Measurements from ENCODE around the gene SPTBN2.

The SPTBN2 gene

DNA sequence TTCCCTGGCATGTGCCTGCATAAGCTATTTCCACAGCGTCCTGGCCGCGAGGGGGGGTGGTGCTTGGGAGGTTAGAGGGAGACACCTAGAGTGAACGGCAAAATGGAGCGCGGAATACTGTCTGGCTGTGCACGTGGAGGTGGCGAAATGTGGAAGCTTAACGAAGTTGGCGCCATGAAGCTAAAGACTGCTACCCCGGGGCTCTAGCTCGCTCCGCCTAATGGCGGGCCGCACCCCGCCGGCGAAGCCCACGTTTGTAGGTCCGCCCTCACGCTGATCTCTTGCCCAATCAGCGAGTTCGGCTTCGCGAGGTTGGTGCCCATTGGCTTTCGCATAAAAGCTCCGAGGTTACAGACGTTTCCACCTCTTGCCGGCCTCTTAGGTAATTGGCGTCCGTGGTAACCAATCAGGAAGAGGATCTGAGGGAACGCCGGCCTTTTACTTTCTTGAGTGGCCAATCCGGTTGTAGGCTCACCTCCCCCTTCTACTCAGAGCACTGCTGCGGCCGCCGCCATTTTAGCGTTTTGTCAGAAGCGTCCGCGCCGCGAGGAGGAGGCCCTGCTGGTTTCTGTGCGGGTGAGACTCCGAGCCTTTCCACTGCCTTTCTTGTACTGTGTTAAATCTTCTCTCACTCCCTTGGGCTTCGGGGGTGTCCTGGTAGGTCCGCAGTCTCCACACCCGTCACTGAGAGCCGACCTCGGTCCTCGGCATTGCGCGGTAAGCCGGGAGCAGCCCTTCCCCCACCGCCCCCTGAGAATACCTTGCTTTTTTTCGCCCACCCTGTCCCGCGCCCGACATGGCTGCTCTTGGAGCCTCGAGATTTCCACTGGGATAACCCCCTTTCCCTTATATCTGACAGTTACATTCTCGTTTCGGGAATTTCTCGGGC lies 90.6 kb downstream of the SPTBN2 start, which contains the start of gene RBM4:
Gene RBM4 (plus strand): TSS at position 527 of the 889 bp plus-strand sequence. CDS start 1,009 bp downstream, outside the sequence.
- DNase-seq (ENCODE audit: low read depth), result peak; percentile 87

DNA sequence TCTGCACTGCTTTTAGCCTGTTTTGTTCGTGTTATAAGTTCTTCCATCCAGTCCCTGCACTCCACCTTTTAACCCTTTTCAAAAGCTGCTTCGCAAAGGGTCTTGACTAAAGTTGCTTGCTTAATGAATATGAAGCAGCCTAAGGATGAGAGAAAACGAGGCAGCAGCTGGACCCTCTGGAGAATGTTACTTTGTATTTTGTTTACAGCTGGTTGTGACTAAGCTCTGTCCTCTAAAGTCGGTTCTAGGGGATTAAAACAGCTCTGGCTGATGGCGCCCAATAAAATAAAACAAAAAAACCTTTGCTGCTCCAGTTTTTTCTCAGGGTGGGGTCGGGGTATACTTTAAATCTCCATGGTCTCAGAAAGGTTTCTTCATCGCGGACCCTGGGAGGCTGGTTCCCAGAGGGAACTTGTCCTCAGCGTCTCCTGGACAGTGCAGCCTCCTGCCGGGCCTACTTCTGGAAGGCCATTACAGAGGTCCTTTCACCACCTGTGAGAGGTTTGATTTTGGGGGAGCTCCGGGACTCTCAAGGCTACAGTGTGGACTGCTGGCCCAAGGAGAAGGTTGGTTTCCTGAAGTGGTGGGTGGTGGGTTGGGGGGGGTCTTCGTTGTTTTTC lies 91.3 kb downstream of the SPTBN2 start:
- no peak for DNase-seq (ENCODE audit: low read depth)

DNA sequence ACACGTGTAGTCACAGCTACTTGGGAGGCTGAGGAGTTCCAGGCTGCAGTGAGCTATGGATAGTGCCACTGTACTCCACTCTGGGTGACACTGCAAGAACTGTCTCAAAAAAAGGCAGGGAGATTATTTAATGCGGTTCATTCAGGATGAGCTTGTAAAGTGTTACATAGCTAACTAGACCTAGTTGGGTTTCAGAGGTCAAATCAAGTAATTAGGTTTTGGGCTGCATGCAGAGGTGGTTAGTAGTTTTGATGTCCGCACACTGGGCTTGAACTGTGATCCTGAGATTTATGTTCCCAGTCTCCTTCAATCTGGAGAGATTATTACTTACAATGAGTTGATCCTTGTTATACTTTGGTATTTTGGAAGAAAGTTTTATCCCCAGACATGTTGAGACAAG lies 92.6 kb downstream of the SPTBN2 start:
- DNase-seq (ENCODE audit: low read depth), result no peak
